Right lobe of liver (tissue), 6 donors: ENCODE results near the gene USP19. TPM values are rescaled to one million over a fixed set of nuclear protein-coding genes. Genes with fewer than 3 reads are reported as not detected.

Experiments used
- ATAC-seq, 4 donors: fragments of 200-7000 bp; cut with Tn5 transposase; one replicate each; pipeline ENCODE4 v1.9.1; 2020; ENCODE audit warnings: mild to moderate bottlenecking in 4 of 4, moderate library complexity in 4 of 4
- DNase-seq, 3 donors: peaks; one replicate each; pipeline ENCODE4 v3.0.0-alpha.2; 2020
- H3K27ac ChIP-seq, 3 donors: fragments of 200-600 bp; one replicate each; pipeline ENCODE4 v1.8.0; 2022
- H3K27me3 ChIP-seq, 2 donors: fragments of 200-600 bp; one replicate each; pipeline ENCODE4 v1.8.0; 2022
- H3K36me3 ChIP-seq, 4 donors: fragments of 200-600 bp; sonication (generic) in 1 of 4; one replicate each; pipeline versions ENCODE4 v1.5.1 to v1.8.0; 2017 to 2022; ENCODE audit warnings: control low read depth in 1 of 4
- H3K4me1 ChIP-seq, 4 donors: fragments of 200-600 bp; sonication (generic) in 1 of 4; one replicate each; pipeline versions ENCODE4 v1.5.1 to v1.8.0; 2017 to 2022; ENCODE audit warnings: control low read depth in 1 of 4
- H3K4me3 ChIP-seq, 3 donors: fragments of 200-600 bp; one replicate each; pipeline ENCODE4 v1.8.0; 2022
- H3K9me3 ChIP-seq, 4 donors: fragments of 200-600 bp; sonication (generic) in 1 of 4; one replicate each; pipeline versions ENCODE4 v1.5.1 to v1.8.0; 2017 to 2022; ENCODE audit warnings: control low read depth in 1 of 4
- CTCF ChIP-seq, 4 donors: fragments of 200-600 bp in 3 of 4; fragments of 450-650 bp in 1 of 4; IDR thresholded peaks; one replicate each; pipeline versions ENCODE4 v1.5.1 to v1.8.0; 2016 to 2022; ENCODE audit warnings: antibody characterized with exemption in 4 of 4, mild to moderate bottlenecking in 2 of 4
- POLR2A ChIP-seq: fragments of 450-650 bp; IDR thresholded peaks from one replicate; pipeline ENCODE4 v1.6.1; 2017; ENCODE audit warnings: antibody characterized with exemption, mild to moderate bottlenecking
- WGBS: methylation state at CpG from one replicate; pipeline ENCODE4 v1.1.6; 2018; ENCODE audit warnings: low coverage, low lambda C conversion rate; ENCODE audit not compliant: insufficient coverage; ENCODE audit errors: missing lambda C conversion rate; 5-methylcytosine and 5-hydroxymethylcytosine counted together
- intact Hi-C, 2 donors: fragments of 100-400 bp; cut with DNase I; formaldehyde crosslinking; loops; one replicate each; pipeline versions ENCODE4 v1.11.2 to v1.14.1; 2022
- total RNA-seq, 6 experiments: library from RNA; depleted of rRNA in 2 of 6; stranded (reverse); fragments of >200 nt in 2 of 6; fragmentation: NEBNext Ultra II Directional in 3 of 6; extraction: Animal tissue kit (Norgen Biotek cat#: 25700) in 3 of 6; gene quantifications; one replicate each; pipeline versions ENCODE4 v1.1.0 to v1.2.4, GENCODE V29; 2016 to 2023
- donor health status: DM: no; HTN: yes; CAD: no.
- donor health status: DM: no; HTN: no; CAD: no.
- donor health status: DM: no; HTN: no; CAD: no.
- donor health status: DM: no; HTN: yes; CAD: no.
- donor health status: DM: no; HTN: yes; CAD: no.

USP19 gene
- total RNA-seq, 6 experiments from 2014 or later, result 28.0 to 39.0 (median 34.1) TPM

GRCh38 chr3:49132073-49132436 lies 11.4 kb upstream of the USP19 start:
- peak overlapping the region; percentile 68 to 73 (median 73) for H3K4me3 ChIP-seq
- DNase-seq (no peak), ATAC-seq (no peak)
- H3K27me3 ChIP-seq, result no peaks in the 10 kb centered on the region
- H3K9me3 ChIP-seq, result no peaks in the 10 kb centered on the region
- no peaks in the 10 kb centered on the region for H3K36me3 ChIP-seq
- 50% methylated on average over 2 of the region's 9 CpGs for WGBS
- peak overlapping the region in 2 of 3 donors; percentile 65 to 76 for H3K27ac ChIP-seq
- intact Hi-C loops, result no loop called here
- TF ChIP-seq CTCF (IDR thresholded peaks at IDR 0.05) (no peak), POLR2A (no peak)
- peaks cover 0 to 33% (median 12%) of the 10 kb centered on the region in 4 donors for H3K4me1 ChIP-seq

GRCh38 chr3:49131576-49131975 lies 11.0 kb upstream of the USP19 start:
- WGBS, result 82% methylated on average over 2 of the region's 6 CpGs
- Histone ChIP-seq H3K36me3 (peaks cover 0 to 2% (median 0%) of the 10 kb centered on the region in 4 donors), H3K4me3 (peak overlapping the region in 2 of 3 donors; percentile 68 to 73), H3K27ac (no peak overlapping the region), H3K4me1 (peaks cover 0 to 33% (median 12%) of the 10 kb centered on the region in 4 donors), H3K27me3 (no peaks in the 10 kb centered on the region), H3K9me3 (no peaks in the 10 kb centered on the region)
- TF ChIP-seq CTCF (IDR thresholded peaks at IDR 0.05) (no peak), POLR2A (no peak)
- ATAC-seq, result no peak
- intact Hi-C loops, result no loop called here
- DNase-seq, result no peak

GRCh38 chr3:49131040-49131439 lies 10.4 kb upstream of the USP19 start:
- Histone ChIP-seq H3K27ac (no peak overlapping the region), H3K36me3 (peaks cover 0 to 7% (median 0%) of the 10 kb centered on the region in 4 donors), H3K4me3 (no peak overlapping the region), H3K4me1 (peaks cover 0 to 33% (median 12%) of the 10 kb centered on the region in 4 donors), H3K27me3 (no peaks in the 10 kb centered on the region), H3K9me3 (no peaks in the 10 kb centered on the region)
- DNase-seq (no peak), ATAC-seq (no peak)
- TF ChIP-seq POLR2A, result no peak
- TF ChIP-seq CTCF (IDR thresholded peaks at IDR 0.05), result no peak
- intact Hi-C loops, result no loop called here
- no CpG with 5 or more reads among the region's 12 CpGs for WGBS

- no peak for TF ChIP-seq CTCF (IDR thresholded peaks at IDR 0.05)
- no peak for TF ChIP-seq POLR2A
- H3K4me1 ChIP-seq, result no peaks in the 10 kb centered on the region
- H3K4me3 ChIP-seq, result no peak overlapping the region
- peaks cover 0 to 36% (median 7%) of the 10 kb centered on the region in 4 donors for H3K36me3 ChIP-seq
- DNase-seq, result no peak
- intact Hi-C loops, result no loop called here
- WGBS, result 73% methylated on average over 4 of the region's 14 CpGs
- no peaks in the 10 kb centered on the region for H3K27me3 ChIP-seq
- H3K9me3 ChIP-seq, result no peaks in the 10 kb centered on the region
- ATAC-seq, result no peak
- H3K27ac ChIP-seq, result no peak overlapping the region
Measured at GRCh38 chr3:49124991-49125670, 4.5 kb upstream of the USP19 start.
